Endothelial cell (in vitro differentiated cells): Measurements from ENCODE around the gene WNK2. TPM values are rescaled to one million over a fixed set of nuclear protein-coding genes. Genes with fewer than 3 reads are reported as not detected.

ENCODE experiments used
- DNase-seq: peaks from one replicate; pipeline ENCODE4 v3.0.0; 2021; ENCODE audit warnings: low spot score
- H3K27ac Mint-ChIP-seq: one replicate; pipeline ENCODE4 v1.8.0; 2021; ENCODE audit warnings: mixed read lengths, inconsistent platforms; ENCODE audit not compliant: unreplicated experiment
- H3K27me3 Mint-ChIP-seq: one replicate; pipeline ENCODE4 v1.8.0; 2021; ENCODE audit warnings: mild to moderate bottlenecking, moderate library complexity, mixed read lengths, inconsistent platforms; ENCODE audit not compliant: unreplicated experiment
- H3K36me3 Mint-ChIP-seq: one replicate; pipeline ENCODE4 v1.8.0; 2021; ENCODE audit warnings: mild to moderate bottlenecking, low read depth, mixed read lengths, inconsistent platforms; ENCODE audit not compliant: unreplicated experiment
- H3K4me1 Mint-ChIP-seq: one replicate; pipeline ENCODE4 v1.8.0; 2021; ENCODE audit warnings: mild to moderate bottlenecking, mixed read lengths, inconsistent platforms; ENCODE audit not compliant: unreplicated experiment
- H3K4me3 Mint-ChIP-seq: one replicate; pipeline ENCODE4 v1.8.0; 2021; ENCODE audit warnings: mild to moderate bottlenecking, mixed read lengths, inconsistent platforms; ENCODE audit not compliant: unreplicated experiment
- H3K9me3 Mint-ChIP-seq: one replicate; pipeline ENCODE4 v1.8.0; 2021; ENCODE audit warnings: mixed read lengths, inconsistent platforms; ENCODE audit not compliant: unreplicated experiment
- total RNA-seq: library from RNA; stranded (reverse); fragmentation: NEBNext Ultra II Directional; extraction: Animal tissue kit (Norgen Biotek cat#: 25700); gene quantifications from one replicate; pipeline ENCODE4 v1.2.1, GENCODE V29; 2021; ENCODE audit not compliant: unreplicated experiment
- TF ChIP-seq, protein P1 (sequence below): fragments of 200-600 bp; sonication (generic); IDR thresholded peaks from one replicate; pipeline ENCODE4 v1.5.0; 2021; ENCODE audit warnings: antibody characterized with exemption; ENCODE audit not compliant: unreplicated experiment

The WNK2 gene
- total RNA-seq, 1 donor from 2014 or later = 0.82 TPM

DNA sequence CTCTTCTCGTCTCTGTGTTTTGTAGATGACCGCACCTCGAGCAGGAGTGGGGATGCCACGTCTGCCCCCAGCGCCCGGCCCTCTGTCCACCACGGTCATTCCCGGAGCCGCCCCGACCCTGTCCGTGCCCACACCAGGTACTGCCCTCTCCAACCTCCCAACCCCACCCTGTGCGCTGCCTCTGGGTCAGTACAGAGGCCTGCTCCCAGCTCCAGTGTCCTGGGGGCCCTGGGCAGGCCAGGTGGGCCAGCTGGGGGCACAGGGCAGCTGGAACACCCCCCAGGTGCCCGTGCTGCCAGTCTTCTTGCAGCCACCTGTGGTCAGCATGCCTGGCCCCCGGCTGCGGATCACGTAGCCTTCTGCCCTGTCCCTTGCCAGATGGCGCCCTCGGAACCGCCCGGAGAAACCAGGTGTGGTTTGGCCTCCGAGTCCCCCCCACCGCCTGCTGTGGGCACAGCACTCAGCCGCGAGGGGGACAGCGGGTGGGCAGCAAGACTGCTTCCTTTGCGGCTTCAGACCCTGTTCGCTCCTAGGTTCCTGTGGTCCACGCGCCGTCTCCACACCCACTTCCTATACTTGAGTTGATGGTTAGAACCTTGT is 133.7 kb downstream of the WNK2 start:
- Mint-ChIP-seq H3K27ac (no peak overlapping the region), H3K4me3 (no peak overlapping the region)

DNA sequence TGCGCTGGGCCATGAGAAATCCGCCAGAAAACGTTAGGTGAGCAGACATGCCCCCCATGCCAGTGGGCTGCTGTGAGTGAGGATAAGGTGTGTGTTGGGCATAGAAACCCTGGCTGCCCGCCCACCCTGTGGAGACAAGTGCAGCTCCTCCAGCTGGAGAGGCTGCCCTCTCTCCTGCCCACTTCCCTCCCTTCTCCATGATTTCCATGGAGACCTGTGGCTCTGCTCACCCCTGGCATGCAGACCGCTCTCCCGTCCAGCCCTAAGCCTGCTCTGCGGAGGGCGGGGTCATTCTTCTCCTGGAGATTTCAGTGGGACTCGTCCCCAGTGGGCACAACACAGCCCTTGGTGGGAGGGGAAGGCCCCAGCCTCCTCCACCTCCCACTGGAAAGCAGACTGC is 134.5 kb downstream of the WNK2 start:
- no peaks in the 10 kb centered on the region for H3K4me1 Mint-ChIP-seq
- no peak overlapping the region for H3K27ac Mint-ChIP-seq
- H3K9me3 Mint-ChIP-seq = no peaks in the 10 kb centered on the region
- H3K36me3 Mint-ChIP-seq = no peaks in the 10 kb centered on the region
- TF ChIP-seq, protein P1, sequence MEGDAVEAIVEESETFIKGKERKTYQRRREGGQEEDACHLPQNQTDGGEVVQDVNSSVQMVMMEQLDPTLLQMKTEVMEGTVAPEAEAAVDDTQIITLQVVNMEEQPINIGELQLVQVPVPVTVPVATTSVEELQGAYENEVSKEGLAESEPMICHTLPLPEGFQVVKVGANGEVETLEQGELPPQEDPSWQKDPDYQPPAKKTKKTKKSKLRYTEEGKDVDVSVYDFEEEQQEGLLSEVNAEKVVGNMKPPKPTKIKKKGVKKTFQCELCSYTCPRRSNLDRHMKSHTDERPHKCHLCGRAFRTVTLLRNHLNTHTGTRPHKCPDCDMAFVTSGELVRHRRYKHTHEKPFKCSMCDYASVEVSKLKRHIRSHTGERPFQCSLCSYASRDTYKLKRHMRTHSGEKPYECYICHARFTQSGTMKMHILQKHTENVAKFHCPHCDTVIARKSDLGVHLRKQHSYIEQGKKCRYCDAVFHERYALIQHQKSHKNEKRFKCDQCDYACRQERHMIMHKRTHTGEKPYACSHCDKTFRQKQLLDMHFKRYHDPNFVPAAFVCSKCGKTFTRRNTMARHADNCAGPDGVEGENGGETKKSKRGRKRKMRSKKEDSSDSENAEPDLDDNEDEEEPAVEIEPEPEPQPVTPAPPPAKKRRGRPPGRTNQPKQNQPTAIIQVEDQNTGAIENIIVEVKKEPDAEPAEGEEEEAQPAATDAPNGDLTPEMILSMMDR = no peak
- no peak for DNase-seq
- no peak overlapping the region for H3K4me3 Mint-ChIP-seq
- peaks cover 4% of the 10 kb centered on the region for H3K27me3 Mint-ChIP-seq

More for the DNA sequence above, 133.7 kb downstream of the WNK2 start:
- TF ChIP-seq, protein P1 = no peak
- DNase-seq = no peak
- Mint-ChIP-seq H3K9me3 (no peaks in the 10 kb centered on the region), H3K36me3 (no peaks in the 10 kb centered on the region), H3K4me1 (peaks cover 8% of the 10 kb centered on the region), H3K27me3 (peaks cover 8% of the 10 kb centered on the region)

DNA sequence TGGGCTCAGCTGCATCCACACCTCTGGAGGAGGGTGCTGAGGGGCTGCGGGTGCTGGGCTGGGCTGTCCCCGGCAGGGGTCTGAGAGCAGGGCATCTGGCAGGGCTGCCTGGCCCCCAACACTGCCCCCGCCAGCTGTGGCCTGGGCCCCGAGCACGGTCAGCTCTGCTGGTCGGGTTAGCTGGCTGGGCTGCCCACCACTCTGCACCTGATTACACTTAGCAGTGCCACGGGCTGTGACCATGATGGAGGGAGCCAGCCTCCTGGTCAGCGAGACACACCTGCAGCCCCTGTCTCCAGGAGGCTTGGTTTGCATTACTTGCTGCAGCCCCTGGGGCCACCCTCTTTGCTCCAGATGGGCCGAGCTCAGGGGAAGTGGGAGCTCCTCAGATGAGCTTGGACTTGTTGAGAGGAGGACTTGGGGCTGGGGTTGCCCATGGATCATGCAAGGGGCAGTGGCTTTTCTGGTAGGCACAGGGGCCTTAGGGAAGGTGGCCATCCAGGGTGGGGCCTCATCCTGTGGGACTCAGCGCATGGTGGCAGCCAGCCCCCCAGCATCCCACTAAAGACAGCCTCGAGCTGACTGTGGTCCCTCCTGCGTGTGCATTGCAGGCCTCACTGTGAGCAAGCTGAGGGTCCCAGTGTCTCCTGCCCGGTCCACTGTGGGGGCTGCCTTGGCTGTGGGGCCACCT is 135.5 kb downstream of the WNK2 start:
- no peaks in the 10 kb centered on the region for H3K36me3 Mint-ChIP-seq
- H3K4me1 Mint-ChIP-seq = peaks cover 4% of the 10 kb centered on the region
- no peaks in the 10 kb centered on the region for H3K9me3 Mint-ChIP-seq
- no peak overlapping the region for H3K27ac Mint-ChIP-seq
- TF ChIP-seq, protein P1 = no peak
- H3K27me3 Mint-ChIP-seq = peaks cover 12% of the 10 kb centered on the region
- no peak overlapping the region for H3K4me3 Mint-ChIP-seq
- DNase-seq = no peak

DNA sequence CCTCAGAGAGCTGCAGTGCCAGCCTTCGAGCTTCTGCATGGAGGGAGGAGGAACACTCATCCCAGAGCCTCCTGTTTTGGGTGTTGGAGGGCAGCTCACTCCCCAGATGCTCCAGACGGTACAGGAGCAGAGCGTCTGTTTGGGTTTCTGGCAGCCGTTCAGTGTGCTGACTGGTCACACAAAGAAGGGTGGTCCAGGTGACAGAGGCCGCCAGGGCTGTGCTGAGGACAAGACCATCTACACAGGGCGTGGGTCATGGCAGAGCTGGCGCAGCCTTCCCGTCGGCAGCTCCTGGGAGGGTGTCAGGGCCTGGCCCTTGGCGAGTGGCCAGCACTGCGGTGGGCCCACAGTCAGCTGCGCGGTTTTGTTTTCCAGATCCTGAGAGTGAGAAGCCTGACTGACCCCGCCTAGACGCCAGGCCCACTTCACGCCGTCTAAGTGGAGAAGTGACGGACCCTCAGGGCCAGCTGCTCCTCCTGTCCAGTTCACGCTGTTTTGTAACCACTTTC is 136.1 kb downstream of the WNK2 start:
- peaks cover 9% of the 10 kb centered on the region for H3K4me1 Mint-ChIP-seq
- no peaks in the 10 kb centered on the region for H3K9me3 Mint-ChIP-seq
- H3K36me3 Mint-ChIP-seq = no peaks in the 10 kb centered on the region
- TF ChIP-seq, protein P1 = no peak
- no peak overlapping the region for H3K27ac Mint-ChIP-seq
- H3K4me3 Mint-ChIP-seq = no peak overlapping the region
- DNase-seq = no peak
- peaks cover 12% of the 10 kb centered on the region for H3K27me3 Mint-ChIP-seq
